SK-N-SH treated with all-trans-retinoic acid at 6 μM for 48 hours (cell line): ENCODE results near the gene INHBA.

Source experiments
- BACH2 ChIP-seq: fragments of 250-450 bp; sonication (Bioruptor Pico); IDR thresholded peaks from 2 replicates; pipeline ENCODE4 v1.9.0; 2021; ENCODE audit warnings: mild to moderate bottlenecking, borderline replicate concordance
- ZC3H10 ChIP-seq: fragments of 250-450 bp; sonication (Bioruptor Pico); IDR thresholded peaks from 2 replicates; pipeline ENCODE4 v1.5.1; 2021; ENCODE audit warnings: mild to moderate bottlenecking, moderate library complexity
- ZFP3 ChIP-seq: fragments of 250-450 bp; sonication (Bioruptor Pico); IDR thresholded peaks from 2 replicates; pipeline ENCODE4 v1.5.0; 2020; ENCODE audit warnings: mild to moderate bottlenecking, moderate library complexity
- ZFP30 ChIP-seq: fragments of 450-650 bp; formaldehyde crosslinking; IDR thresholded peaks from 2 replicates; pipeline ENCODE4 v1.5.0; 2022; ENCODE audit warnings: mild to moderate bottlenecking, moderate library complexity
- TF ChIP-seq, protein P1 (sequence below): fragments of 250-450 bp; sonication (Bioruptor Pico); IDR thresholded peaks from 2 replicates; pipeline ENCODE4 v1.8.0; 2020; ENCODE audit warnings: mild to moderate bottlenecking, moderate library complexity, borderline replicate concordance

DNA sequence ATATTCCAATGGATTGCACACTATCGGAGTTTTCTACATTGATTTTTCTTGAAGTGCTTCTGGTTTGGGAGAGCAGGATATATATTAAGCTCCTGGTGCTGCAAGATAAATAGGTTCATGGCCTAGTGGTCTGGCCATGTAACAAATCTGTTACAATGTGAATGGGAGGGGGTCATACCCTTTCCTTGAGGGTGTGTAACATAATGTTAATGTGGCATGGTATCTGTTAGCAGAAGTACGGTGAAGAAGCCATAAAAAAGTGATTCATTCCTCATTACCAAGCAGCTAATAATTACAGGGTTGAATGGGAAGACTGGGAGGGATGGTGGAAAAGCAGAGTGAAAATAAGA, 61.2 kb downstream of the INHBA start:
- no peak for TF ChIP-seq ZC3H10 (CRISPR knock-in tag)
- no peak for TF ChIP-seq BACH2 (CRISPR knock-in tag)
- no peak for TF ChIP-seq ZFP30 (CRISPR knock-in tag)
- TF ChIP-seq ZFP3 (CRISPR knock-in tag): no peak
- TF ChIP-seq, protein P1, sequence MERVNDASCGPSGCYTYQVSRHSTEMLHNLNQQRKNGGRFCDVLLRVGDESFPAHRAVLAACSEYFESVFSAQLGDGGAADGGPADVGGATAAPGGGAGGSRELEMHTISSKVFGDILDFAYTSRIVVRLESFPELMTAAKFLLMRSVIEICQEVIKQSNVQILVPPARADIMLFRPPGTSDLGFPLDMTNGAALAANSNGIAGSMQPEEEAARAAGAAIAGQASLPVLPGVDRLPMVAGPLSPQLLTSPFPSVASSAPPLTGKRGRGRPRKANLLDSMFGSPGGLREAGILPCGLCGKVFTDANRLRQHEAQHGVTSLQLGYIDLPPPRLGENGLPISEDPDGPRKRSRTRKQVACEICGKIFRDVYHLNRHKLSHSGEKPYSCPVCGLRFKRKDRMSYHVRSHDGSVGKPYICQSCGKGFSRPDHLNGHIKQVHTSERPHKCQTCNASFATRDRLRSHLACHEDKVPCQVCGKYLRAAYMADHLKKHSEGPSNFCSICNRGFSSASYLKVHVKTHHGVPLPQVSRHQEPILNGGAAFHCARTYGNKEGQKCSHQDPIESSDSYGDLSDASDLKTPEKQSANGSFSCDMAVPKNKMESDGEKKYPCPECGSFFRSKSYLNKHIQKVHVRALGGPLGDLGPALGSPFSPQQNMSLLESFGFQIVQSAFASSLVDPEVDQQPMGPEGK (CRISPR knock-in tag): no peak
